Measurements from ENCODE around the gene BCHE.
"Not testable (repeated sequence)": the region's sequence is repeated elsewhere in the genome, so short reads cannot be mapped to it uniquely, and the experiment has no call there.

Gene BCHE

GRCh38 chr3:165839296-165840076, 2.3 kb upstream of the BCHE start:
- no peak for DNase-seq (ENCODE audit: low spot score in 2 of 2)
- Histone ChIP-seq H3K4me1 (no peaks in the 10 kb centered on the region), H3K4me3 (no peak overlapping the region), H3K27me3 (ENCODE audit: low read depth) (no peaks in the 10 kb centered on the region), H3K9me3 (no peaks in the 10 kb centered on the region), H3K36me3 (replicated peaks) (no peaks in the 10 kb centered on the region)
- in situ Hi-C loops (cut with MboI; ENCODE audit: low sequenced_read_pairs), result no loop called here

- Histone ChIP-seq H3K36me3 (replicated peaks) (no peaks in the 10 kb centered on the region), H3K4me1 (peaks cover 7% of the 10 kb centered on the region; the same call in 1 of the 2 replicates), H3K27me3 (ENCODE audit: low read depth) (no peaks in the 10 kb centered on the region), H3K9me3 (no peaks in the 10 kb centered on the region), H3K4me3 (no peak overlapping the region)
- in situ Hi-C loops (cut with MboI; ENCODE audit: low sequenced_read_pairs), result no loop called here
- no peak for DNase-seq (ENCODE audit: low spot score in 2 of 2)
Observed at GRCh38 chr3:165837801-165838200, 578 bp upstream of the BCHE start.

- Histone ChIP-seq H3K4me1 (peaks cover 7% of the 10 kb centered on the region; the same call in 1 of the 2 replicates), H3K36me3 (replicated peaks) (no peaks in the 10 kb centered on the region), H3K9me3 (no peaks in the 10 kb centered on the region), H3K27me3 (ENCODE audit: low read depth) (no peaks in the 10 kb centered on the region), H3K4me3 (peak overlapping the region; percentile 30)
- DNase-seq (ENCODE audit: low spot score in 2 of 2), result no peak
- in situ Hi-C loops (cut with MboI; ENCODE audit: low sequenced_read_pairs), result no loop called here
Observed at GRCh38 chr3:165835431-165835830, 1.8 kb downstream of the BCHE start.

GRCh38 chr3:165830746-165831145, 6.5 kb downstream of the BCHE start:
- no peaks in the 10 kb centered on the region for H3K27me3 ChIP-seq (ENCODE audit: low read depth)
- in situ Hi-C loops (cut with MboI; ENCODE audit: low sequenced_read_pairs), result no loop called here

GRCh38 chr3:165827883-165828282, 9.3 kb downstream of the BCHE start:
- DNase-seq (ENCODE audit: low spot score in 2 of 2), result no peak
- H3K36me3 ChIP-seq (replicated peaks), result no peaks in the 10 kb centered on the region
- no peaks in the 10 kb centered on the region for H3K9me3 ChIP-seq
- in situ Hi-C loops (cut with MboI; ENCODE audit: low sequenced_read_pairs), result no loop called here
- no peaks in the 10 kb centered on the region for H3K27me3 ChIP-seq (ENCODE audit: low read depth)
- no peaks in the 10 kb centered on the region for H3K4me1 ChIP-seq
- no peak overlapping the region for H3K4me3 ChIP-seq

More at GRCh38 chr3:165830746-165831145, 6.5 kb downstream of the BCHE start:
- Histone ChIP-seq H3K9me3 (no peaks in the 10 kb centered on the region), H3K36me3 (replicated peaks) (no peaks in the 10 kb centered on the region), H3K4me3 (no peak overlapping the region), H3K4me1 (peaks cover 7% of the 10 kb centered on the region; the same call in 1 of the 2 replicates)
- DNase-seq (ENCODE audit: low spot score in 2 of 2), result no peak

GRCh38 chr3:165827233-165827632, 10.0 kb downstream of the BCHE start:
- no peaks in the 10 kb centered on the region for H3K27me3 ChIP-seq (ENCODE audit: low read depth)
- in situ Hi-C loops (cut with MboI; ENCODE audit: low sequenced_read_pairs), result no loop called here
- no peak overlapping the region for H3K4me3 ChIP-seq
- H3K4me1 ChIP-seq, result no peaks in the 10 kb centered on the region
- no peak for DNase-seq (ENCODE audit: low spot score in 2 of 2)
- H3K9me3 ChIP-seq, result no peaks in the 10 kb centered on the region
- H3K36me3 ChIP-seq (replicated peaks), result no peaks in the 10 kb centered on the region

GRCh38 chr3:165820671-165821123, 16.5 kb downstream of the BCHE start:
- H3K9me3 ChIP-seq, result no peaks in the 10 kb centered on the region
- H3K36me3 ChIP-seq (replicated peaks), result no peaks in the 10 kb centered on the region
- no peaks in the 10 kb centered on the region for H3K4me1 ChIP-seq
- in situ Hi-C loops (cut with MboI; ENCODE audit: low sequenced_read_pairs), result no loop called here
- no peaks in the 10 kb centered on the region for H3K27me3 ChIP-seq (ENCODE audit: low read depth)
- DNase-seq (ENCODE audit: low spot score in 2 of 2), result no peak
- no peak overlapping the region for H3K4me3 ChIP-seq

- H3K27me3 ChIP-seq (ENCODE audit: low read depth), result no peaks in the 10 kb centered on the region
- no peaks in the 10 kb centered on the region for H3K9me3 ChIP-seq
- H3K4me1 ChIP-seq, result no peaks in the 10 kb centered on the region
- no peaks in the 10 kb centered on the region for H3K36me3 ChIP-seq (replicated peaks)
- H3K4me3 ChIP-seq, result no peak overlapping the region
- in situ Hi-C loops (cut with MboI; ENCODE audit: low sequenced_read_pairs), result no loop called here
- no peak for DNase-seq (ENCODE audit: low spot score in 2 of 2)
Observed at GRCh38 chr3:165817160-165817709, 20.0 kb downstream of the BCHE start.

- Histone ChIP-seq H3K27me3 (ENCODE audit: low read depth) (no peaks in the 10 kb centered on the region), H3K9me3 (no peaks in the 10 kb centered on the region), H3K36me3 (replicated peaks) (no peaks in the 10 kb centered on the region), H3K4me1 (no peaks in the 10 kb centered on the region), H3K4me3 (no peak overlapping the region)
- in situ Hi-C loops (cut with MboI; ENCODE audit: low sequenced_read_pairs), result no loop called here
- DNase-seq (ENCODE audit: low spot score in 2 of 2), result no peak
Observed at GRCh38 chr3:165816209-165816608, 21.0 kb downstream of the BCHE start.

GRCh38 chr3:165815682-165816081, 21.5 kb downstream of the BCHE start:
- DNase-seq (ENCODE audit: low spot score in 2 of 2), result no peak
- Histone ChIP-seq H3K27me3 (ENCODE audit: low read depth) (no peaks in the 10 kb centered on the region), H3K36me3 (replicated peaks) (no peaks in the 10 kb centered on the region), H3K4me3 (no peak overlapping the region), H3K4me1 (no peaks in the 10 kb centered on the region), H3K9me3 (no peaks in the 10 kb centered on the region)
- in situ Hi-C loops (cut with MboI; ENCODE audit: low sequenced_read_pairs), result no loop called here

GRCh38 chr3:165814380-165814779, 22.8 kb downstream of the BCHE start:
- in situ Hi-C loops (cut with MboI; ENCODE audit: low sequenced_read_pairs), result no loop called here
- no peaks in the 10 kb centered on the region for H3K9me3 ChIP-seq
- H3K27me3 ChIP-seq (ENCODE audit: low read depth), result no peaks in the 10 kb centered on the region
- no peak overlapping the region for H3K4me3 ChIP-seq
- H3K4me1 ChIP-seq, result no peaks in the 10 kb centered on the region
- H3K36me3 ChIP-seq (replicated peaks), result no peaks in the 10 kb centered on the region
- no peak for DNase-seq (ENCODE audit: low spot score in 2 of 2)

- H3K4me1 ChIP-seq; DNase-seq (ENCODE audit: low spot score in 2 of 2); H3K27me3 ChIP-seq (ENCODE audit: low read depth); H3K36me3 ChIP-seq (replicated peaks); in situ Hi-C loops (cut with MboI; ENCODE audit: low sequenced_read_pairs); H3K4me3 ChIP-seq; H3K9me3 ChIP-seq: not testable (repeated sequence)
Observed at GRCh38 chr3:165807937-165808336, 29.3 kb downstream of the BCHE start.

GRCh38 chr3:165805946-165806561, 31.2 kb downstream of the BCHE start:
- no peak overlapping the region for H3K4me3 ChIP-seq
- no peaks in the 10 kb centered on the region for H3K4me1 ChIP-seq
- no peak for DNase-seq (ENCODE audit: low spot score in 2 of 2)

GRCh38 chr3:165803471-165803870, 33.8 kb downstream of the BCHE start:
- Histone ChIP-seq H3K36me3 (replicated peaks) (no peaks in the 10 kb centered on the region), H3K9me3 (no peaks in the 10 kb centered on the region), H3K4me1 (no peaks in the 10 kb centered on the region), H3K27me3 (ENCODE audit: low read depth) (no peaks in the 10 kb centered on the region), H3K4me3 (no peak overlapping the region)
- DNase-seq (ENCODE audit: low spot score in 2 of 2), result no peak
- in situ Hi-C loops (cut with MboI; ENCODE audit: low sequenced_read_pairs), result no loop called here

More at GRCh38 chr3:165805946-165806561, 31.2 kb downstream of the BCHE start:
- Histone ChIP-seq H3K36me3 (replicated peaks) (no peaks in the 10 kb centered on the region), H3K9me3 (no peaks in the 10 kb centered on the region), H3K27me3 (ENCODE audit: low read depth) (no peaks in the 10 kb centered on the region)
- in situ Hi-C loops (cut with MboI; ENCODE audit: low sequenced_read_pairs), result no loop called here
